Upper lobe of right lung (tissue), 1 donor: ENCODE measurements around the gene SLC24A4. TPM values are rescaled to one million over a fixed set of nuclear protein-coding genes. Genes with fewer than 3 reads are reported as not detected.
A peak's percentile ranks its signal among the peaks of the same experiment; 100 is the strongest.

Experiments used
- ATAC-seq: fragments of 200-7000 bp; cut with Tn5 transposase; one replicate; pipeline ENCODE4 v1.9.1; 2020; ENCODE audit warnings: mild to moderate bottlenecking, moderate library complexity
- DNase-seq: peaks from one replicate; pipeline ENCODE4 v3.0.0-alpha.2; 2020
- H3K27ac ChIP-seq: fragments of 200-600 bp; one replicate; pipeline ENCODE4 v1.8.0; 2022
- H3K27me3 ChIP-seq: fragments of 200-600 bp; one replicate; pipeline ENCODE4 v1.8.0; 2022; ENCODE audit warnings: mild to moderate bottlenecking
- H3K36me3 ChIP-seq: fragments of 200-600 bp; one replicate; pipeline ENCODE4 v1.8.0; 2022
- H3K4me1 ChIP-seq: fragments of 200-600 bp; one replicate; pipeline ENCODE4 v1.8.0; 2022
- H3K4me3 ChIP-seq: fragments of 200-600 bp; one replicate; pipeline ENCODE4 v1.8.0; 2022; ENCODE audit warnings: mild to moderate bottlenecking
- H3K9me3 ChIP-seq: fragments of 200-600 bp; one replicate; pipeline ENCODE4 v1.8.0; 2022
- intact Hi-C: fragments of 100-400 bp; cut with DNase I; formaldehyde crosslinking; loops from one replicate; pipeline ENCODE4 v1.11.0; 2022
- total RNA-seq: library from RNA; stranded (reverse); fragmentation: NEBNext Ultra II Directional; extraction: Animal tissue kit (Norgen Biotek cat#: 25700); gene quantifications from one replicate; pipeline ENCODE4 v1.2.1, GENCODE V29; 2021
- TF ChIP-seq, protein P1 (sequence below): fragments of 200-600 bp; IDR thresholded peaks from one replicate; pipeline ENCODE4 v1.8.0; 2022; ENCODE audit warnings: antibody characterized with exemption
- donor health status: DM: no; HTN: yes; CAD: no; lungs with severe emphysema.

SLC24A4 gene
- total RNA-seq, 1 donor from 2014 or later, result 1.6 TPM

DNA sequence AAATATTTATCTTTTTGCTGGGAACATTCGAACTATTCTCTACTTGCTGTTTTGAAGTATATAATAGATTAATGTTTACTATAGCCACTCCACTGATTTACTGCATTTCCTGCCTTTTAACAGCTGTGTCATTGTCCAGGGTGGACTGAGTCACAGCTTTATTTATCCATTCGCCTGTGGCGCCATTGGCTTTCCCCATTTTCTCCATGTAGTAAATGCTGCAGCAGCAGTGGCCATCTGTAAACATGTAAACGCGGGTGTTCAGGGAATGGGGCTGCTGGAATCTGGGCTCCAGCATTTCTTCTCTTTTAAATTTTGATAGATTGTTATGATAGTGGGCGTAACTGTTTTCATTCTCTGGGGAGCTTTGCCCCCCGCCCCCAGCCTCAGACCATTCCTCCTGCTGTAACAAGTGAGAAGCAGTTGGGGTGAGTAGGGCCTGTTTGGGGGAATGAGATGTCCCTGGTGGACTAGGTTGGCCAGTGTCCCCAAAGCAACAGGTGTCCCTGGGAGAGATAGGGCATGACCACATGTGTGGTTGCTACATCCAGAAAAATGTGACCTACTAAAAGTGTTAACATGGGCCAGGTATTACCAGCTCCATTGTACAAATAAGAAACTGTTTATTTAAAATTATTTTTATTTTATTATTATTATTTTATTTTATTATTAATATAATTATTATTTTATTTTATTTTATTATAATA, 223.5 kb downstream of the SLC24A4 start:
- DNase-seq, result no peak

DNA sequence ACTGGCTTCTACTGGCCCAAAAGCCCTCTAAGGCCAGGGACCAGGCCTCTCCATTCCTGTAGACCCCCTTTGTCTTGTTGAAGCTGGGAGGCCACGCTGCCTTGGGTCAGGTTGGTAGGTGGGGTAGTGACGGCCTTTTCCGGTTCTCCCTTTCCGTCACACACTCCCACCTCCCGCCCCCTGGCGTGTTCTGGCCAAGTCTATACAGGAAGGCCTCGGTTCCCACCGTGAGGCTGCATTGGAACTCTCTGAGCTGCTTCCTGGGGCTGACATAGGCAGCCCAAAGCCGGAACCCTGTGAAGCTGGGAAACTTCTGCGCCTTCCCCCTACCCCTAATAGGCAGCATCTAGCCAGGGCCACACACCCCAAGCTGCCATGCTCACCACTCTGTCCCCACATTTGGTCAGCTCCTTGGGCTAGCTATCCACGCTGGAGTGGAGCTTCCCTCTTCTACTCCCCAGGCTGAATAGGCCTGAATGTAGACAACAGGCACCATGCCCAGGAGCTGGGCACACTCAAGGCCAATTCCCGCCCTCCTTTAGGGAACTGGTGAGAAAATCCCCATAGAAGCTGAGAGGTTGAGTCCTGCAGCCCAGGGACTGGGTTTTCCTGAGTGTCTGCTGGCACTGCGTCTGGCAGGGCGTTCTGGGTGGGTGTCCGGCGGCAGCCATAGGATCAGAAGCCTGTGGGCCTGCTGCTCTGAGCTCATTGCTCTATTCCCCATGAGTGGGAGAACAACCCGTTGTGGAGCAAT, 226.3 kb downstream of the SLC24A4 start:
- peaks cover 47% of the 10 kb centered on the region for H3K4me1 ChIP-seq
- peak; percentile 43 for ATAC-seq
- no peaks in the 10 kb centered on the region for H3K27me3 ChIP-seq
- no peak for DNase-seq
- intact Hi-C loops, result no loop called here
- H3K27ac ChIP-seq, result peak overlapping the region; percentile 78
- H3K4me3 ChIP-seq, result no peak overlapping the region
- H3K9me3 ChIP-seq, result no peaks in the 10 kb centered on the region
- H3K36me3 ChIP-seq, result no peaks in the 10 kb centered on the region
- TF ChIP-seq, protein P1, sequence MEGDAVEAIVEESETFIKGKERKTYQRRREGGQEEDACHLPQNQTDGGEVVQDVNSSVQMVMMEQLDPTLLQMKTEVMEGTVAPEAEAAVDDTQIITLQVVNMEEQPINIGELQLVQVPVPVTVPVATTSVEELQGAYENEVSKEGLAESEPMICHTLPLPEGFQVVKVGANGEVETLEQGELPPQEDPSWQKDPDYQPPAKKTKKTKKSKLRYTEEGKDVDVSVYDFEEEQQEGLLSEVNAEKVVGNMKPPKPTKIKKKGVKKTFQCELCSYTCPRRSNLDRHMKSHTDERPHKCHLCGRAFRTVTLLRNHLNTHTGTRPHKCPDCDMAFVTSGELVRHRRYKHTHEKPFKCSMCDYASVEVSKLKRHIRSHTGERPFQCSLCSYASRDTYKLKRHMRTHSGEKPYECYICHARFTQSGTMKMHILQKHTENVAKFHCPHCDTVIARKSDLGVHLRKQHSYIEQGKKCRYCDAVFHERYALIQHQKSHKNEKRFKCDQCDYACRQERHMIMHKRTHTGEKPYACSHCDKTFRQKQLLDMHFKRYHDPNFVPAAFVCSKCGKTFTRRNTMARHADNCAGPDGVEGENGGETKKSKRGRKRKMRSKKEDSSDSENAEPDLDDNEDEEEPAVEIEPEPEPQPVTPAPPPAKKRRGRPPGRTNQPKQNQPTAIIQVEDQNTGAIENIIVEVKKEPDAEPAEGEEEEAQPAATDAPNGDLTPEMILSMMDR, result no peak

More for the DNA sequence above, 223.5 kb downstream of the SLC24A4 start:
- Histone ChIP-seq H3K27me3 (no peaks in the 10 kb centered on the region), H3K9me3 (no peaks in the 10 kb centered on the region), H3K27ac (no peak overlapping the region), H3K4me1 (peaks cover 27% of the 10 kb centered on the region), H3K36me3 (no peaks in the 10 kb centered on the region), H3K4me3 (no peak overlapping the region)
- ATAC-seq, result no peak
- intact Hi-C loops, result no loop called here
- TF ChIP-seq, protein P1, result no peak

DNA sequence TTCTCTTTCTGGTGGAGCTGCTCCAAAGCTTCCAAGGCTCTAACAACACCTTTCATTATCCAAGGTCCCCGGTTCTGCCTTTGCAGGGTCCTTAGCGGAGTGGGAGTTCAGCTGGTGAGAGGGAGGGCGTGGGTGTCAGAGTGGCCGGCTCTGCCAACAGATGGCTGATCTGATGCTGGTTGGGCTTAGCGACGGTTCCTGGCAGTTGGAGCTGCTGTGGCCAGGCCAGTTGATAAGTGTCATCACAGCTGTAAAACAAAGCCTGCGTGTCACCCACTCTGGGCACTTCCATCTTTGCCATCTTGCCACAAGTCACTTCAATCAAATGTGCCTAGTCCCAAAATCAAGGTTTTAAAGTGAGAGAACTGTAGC, 226.9 kb downstream of the SLC24A4 start:
- Histone ChIP-seq H3K4me1 (peaks cover 47% of the 10 kb centered on the region), H3K9me3 (no peaks in the 10 kb centered on the region), H3K4me3 (no peak overlapping the region), H3K36me3 (no peaks in the 10 kb centered on the region), H3K27ac (peak overlapping the region; percentile 78), H3K27me3 (no peaks in the 10 kb centered on the region)
- DNase-seq, result no peak
- intact Hi-C loops, result no loop called here
- TF ChIP-seq, protein P1, result no peak
- ATAC-seq, result peak; percentile 49

Other genes starting within 250 kb of the SLC24A4 start
- 50.4 TPM for gene ATXN3, start 216.6 kb upstream of the SLC24A4 start, total RNA-seq
- gene NDUFB1, start 201.5 kb upstream of the SLC24A4 start, total RNA-seq, result 95.4 TPM
- 58.6 TPM for gene CPSF2, start 201.2 kb upstream of the SLC24A4 start, total RNA-seq
- gene RIN3, start 190.6 kb downstream of the SLC24A4 start, total RNA-seq, result 56.0 TPM